HAP-1 (cell line): ENCODE data around the gene TBXT.
"Not testable (repeated sequence)": the region's sequence is repeated elsewhere in the genome, so short reads cannot be mapped to it uniquely, and the experiment has no call there.

Experiments used
- DNase-seq, 2 experiments: peaks; one replicate each; pipeline ENCODE4 v3.0.0-alpha.2; 2016 to 2020; ENCODE audit warnings: low spot score in 2 of 2
- H3K27me3 ChIP-seq: fragments of 250-450 bp; sonication (Bioruptor Pico); 2 replicates; pipeline ENCODE4 v1.5.1; 2020; ENCODE audit warnings: low read depth, mild to moderate bottlenecking, moderate library complexity
- H3K36me3 ChIP-seq: fragments of 250-450 bp; sonication (Bioruptor Pico); replicated peaks from 2 replicates; pipeline ENCODE4 v1.5.1; 2020; ENCODE audit warnings: mild to moderate bottlenecking
- H3K4me1 ChIP-seq: fragments of 250-450 bp; sonication (Bioruptor Pico); 2 replicates; pipeline ENCODE4 v1.5.1; 2020; ENCODE audit warnings: mild to moderate bottlenecking
- H3K4me3 ChIP-seq: fragments of 250-450 bp; sonication (Bioruptor Pico); 2 replicates; pipeline ENCODE4 v1.5.1; 2020; ENCODE audit warnings: mild to moderate bottlenecking, moderate library complexity
- H3K9me3 ChIP-seq: fragments of 250-450 bp; sonication (Bioruptor Pico); 2 replicates; pipeline ENCODE4 v1.5.1; 2020; ENCODE audit warnings: mild to moderate bottlenecking, moderate library complexity
- in situ Hi-C: fragments of 300-500 bp; cut with MboI; formaldehyde crosslinking; loops from 3 replicates; pipeline ENCODE4 v1.14.3; 2020; ENCODE audit warnings: low sequenced_read_pairs, inconsistent platforms, mixed read lengths

TBXT gene

DNA sequence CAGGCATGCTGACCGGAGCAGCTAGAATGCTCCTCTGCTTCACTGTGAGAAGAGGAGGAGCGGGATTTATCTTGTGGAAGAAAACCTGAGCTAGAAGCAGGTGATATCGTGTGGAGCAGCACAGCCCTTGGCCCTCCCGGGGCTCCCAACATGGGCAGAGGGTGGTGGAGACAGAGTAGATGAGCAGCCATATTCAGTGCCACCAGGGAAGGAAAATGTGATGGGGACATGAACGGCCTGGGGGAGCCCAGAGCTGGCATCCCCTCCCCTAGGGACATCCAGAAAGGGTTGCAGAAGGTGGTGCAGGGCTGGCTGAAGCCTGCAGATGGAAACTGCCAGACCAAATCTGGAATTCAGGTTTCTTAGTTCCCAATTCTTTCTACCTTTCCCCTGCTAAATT is 24.9 kb upstream of the TBXT start:
- DNase-seq = no peak
- Histone ChIP-seq H3K4me1 (no peaks in the 10 kb centered on the region; the same call in 1 of the 2 replicates), H3K36me3 (no peaks in the 10 kb centered on the region), H3K27me3 (no peaks in the 10 kb centered on the region), H3K4me3 (no peak overlapping the region), H3K9me3 (no peaks in the 10 kb centered on the region)
- in situ Hi-C loops = no loop called here

DNA sequence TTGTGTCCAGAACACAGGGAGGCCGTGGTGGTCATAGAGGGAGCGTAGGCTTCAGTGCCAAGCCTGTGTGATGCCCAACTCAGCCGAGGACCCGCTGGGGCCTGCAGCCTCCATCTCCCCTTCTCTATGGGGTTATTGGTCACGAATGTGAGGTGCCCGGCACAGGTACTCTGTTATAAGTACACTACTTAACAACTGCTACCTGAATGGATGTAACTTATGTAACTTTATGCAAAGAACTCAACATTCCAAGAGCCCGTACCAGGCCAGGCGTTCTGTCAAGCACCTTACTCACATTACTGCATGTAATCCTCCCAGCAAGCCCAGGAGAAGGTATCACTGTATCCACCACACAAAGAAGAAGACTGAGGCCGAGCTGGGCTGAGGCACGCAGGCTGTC is 24.5 kb upstream of the TBXT start:
- DNase-seq = no peak
- H3K27me3 ChIP-seq = no peaks in the 10 kb centered on the region
- H3K4me3 ChIP-seq = no peak overlapping the region
- in situ Hi-C loops = no loop called here
- H3K4me1 ChIP-seq = no peaks in the 10 kb centered on the region; the same call in 1 of the 2 replicates
- no peaks in the 10 kb centered on the region for H3K36me3 ChIP-seq
- H3K9me3 ChIP-seq = no peaks in the 10 kb centered on the region

DNA sequence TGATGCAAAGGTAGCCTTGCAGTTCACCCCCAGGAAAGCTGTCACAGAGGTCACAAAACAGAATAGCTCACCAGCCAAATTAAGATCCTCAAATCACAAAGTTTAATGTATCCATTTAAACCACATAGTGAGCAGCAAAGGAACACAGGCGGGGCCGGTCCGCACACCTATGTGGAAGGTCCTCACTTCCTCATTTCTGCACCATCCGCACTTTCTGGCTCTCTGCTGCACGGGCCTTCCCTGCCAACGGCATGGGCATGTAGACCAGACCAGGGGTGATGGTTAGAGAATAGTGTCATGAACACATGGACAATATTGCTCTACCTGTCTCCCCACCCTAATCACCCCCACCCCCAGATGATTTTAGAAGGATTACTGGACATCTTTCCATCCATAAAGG is 12.1 kb upstream of the TBXT start:
- H3K4me1 ChIP-seq = no peaks in the 10 kb centered on the region
- no peak overlapping the region for H3K4me3 ChIP-seq
- H3K27me3 ChIP-seq = peaks cover 3% of the 10 kb centered on the region; the same call in 1 of the 2 replicates
- H3K36me3 ChIP-seq = no peaks in the 10 kb centered on the region
- no peaks in the 10 kb centered on the region for H3K9me3 ChIP-seq
- no peak for DNase-seq
- in situ Hi-C loops = no loop called here

DNA sequence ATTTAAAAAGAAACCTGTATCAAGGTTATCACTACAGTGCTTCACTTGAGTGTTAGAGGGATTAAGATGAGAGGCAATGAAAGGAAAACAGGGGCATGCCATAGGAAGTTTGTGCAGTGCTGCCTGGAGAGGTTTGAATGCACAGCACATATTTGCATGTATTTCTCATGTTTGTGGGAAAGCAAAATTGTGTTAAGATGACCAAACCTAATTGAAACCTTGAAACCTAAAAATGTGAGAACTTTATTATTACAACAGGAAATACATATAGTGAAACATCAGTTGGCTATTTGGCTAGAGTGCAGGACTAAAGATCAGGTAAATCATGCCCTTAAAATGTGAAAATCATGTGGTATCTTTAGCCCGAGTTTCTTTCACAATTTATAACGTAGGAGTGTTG is 8.5 kb upstream of the TBXT start:
- H3K27me3 ChIP-seq = peaks cover 3% of the 10 kb centered on the region; the same call in 1 of the 2 replicates
- in situ Hi-C loops = no loop called here

DNA sequence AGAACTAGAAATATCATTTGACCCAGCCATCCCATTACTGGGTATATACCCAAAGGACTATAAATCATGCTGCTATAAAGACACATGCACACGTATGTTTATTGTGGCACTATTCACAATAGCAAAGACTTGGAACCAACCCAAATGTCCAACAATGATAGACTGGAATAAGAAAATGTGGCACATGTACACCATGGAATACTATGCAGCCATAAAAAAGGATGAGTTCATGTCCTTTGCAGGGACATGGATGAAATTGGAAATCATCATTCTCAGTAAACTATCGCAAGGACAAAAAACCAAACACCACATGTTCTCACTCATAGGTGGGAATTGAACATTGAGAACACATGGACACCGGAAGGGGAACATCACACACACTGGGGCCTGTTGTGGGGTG is 7.4 kb upstream of the TBXT start:
- H3K4me1 ChIP-seq, H3K9me3 ChIP-seq, DNase-seq, H3K36me3 ChIP-seq, H3K27me3 ChIP-seq, H3K4me3 ChIP-seq, in situ Hi-C loops: not testable (repeated sequence)

More for the DNA sequence above, 8.5 kb upstream of the TBXT start:
- Histone ChIP-seq H3K9me3 (no peaks in the 10 kb centered on the region), H3K36me3 (no peaks in the 10 kb centered on the region), H3K4me3 (no peak overlapping the region), H3K4me1 (no peaks in the 10 kb centered on the region)
- DNase-seq = no peak

DNA sequence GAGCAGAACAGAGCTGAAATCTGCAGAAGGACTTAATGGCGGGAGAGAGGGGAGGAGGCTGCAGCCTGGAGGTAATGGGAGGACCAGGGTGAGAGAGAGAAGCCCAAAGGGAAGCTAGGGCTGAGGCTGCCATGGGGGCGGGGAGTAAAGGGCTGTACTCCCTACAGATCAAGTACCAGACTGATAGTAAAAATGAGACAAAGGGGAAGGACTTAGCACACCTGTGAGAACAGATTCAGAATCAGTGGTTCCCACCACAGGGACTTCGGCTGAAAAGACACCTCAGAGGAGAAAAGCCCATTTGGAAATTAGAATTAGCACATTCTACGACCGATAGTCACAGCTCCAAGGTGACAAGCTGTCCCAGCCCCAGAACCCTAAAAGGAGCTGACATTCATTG is 6.4 kb upstream of the TBXT start:
- Histone ChIP-seq H3K4me1 (no peaks in the 10 kb centered on the region), H3K4me3 (no peak overlapping the region), H3K27me3 (peaks cover 10% of the 10 kb centered on the region; the same call in 1 of the 2 replicates), H3K36me3 (no peaks in the 10 kb centered on the region), H3K9me3 (no peaks in the 10 kb centered on the region)
- in situ Hi-C loops = loop anchor here (25.0 kb wide), 1 partner anchor 238 kb away; no protein-coding TSS in a partner anchor
- DNase-seq = no peak

DNA sequence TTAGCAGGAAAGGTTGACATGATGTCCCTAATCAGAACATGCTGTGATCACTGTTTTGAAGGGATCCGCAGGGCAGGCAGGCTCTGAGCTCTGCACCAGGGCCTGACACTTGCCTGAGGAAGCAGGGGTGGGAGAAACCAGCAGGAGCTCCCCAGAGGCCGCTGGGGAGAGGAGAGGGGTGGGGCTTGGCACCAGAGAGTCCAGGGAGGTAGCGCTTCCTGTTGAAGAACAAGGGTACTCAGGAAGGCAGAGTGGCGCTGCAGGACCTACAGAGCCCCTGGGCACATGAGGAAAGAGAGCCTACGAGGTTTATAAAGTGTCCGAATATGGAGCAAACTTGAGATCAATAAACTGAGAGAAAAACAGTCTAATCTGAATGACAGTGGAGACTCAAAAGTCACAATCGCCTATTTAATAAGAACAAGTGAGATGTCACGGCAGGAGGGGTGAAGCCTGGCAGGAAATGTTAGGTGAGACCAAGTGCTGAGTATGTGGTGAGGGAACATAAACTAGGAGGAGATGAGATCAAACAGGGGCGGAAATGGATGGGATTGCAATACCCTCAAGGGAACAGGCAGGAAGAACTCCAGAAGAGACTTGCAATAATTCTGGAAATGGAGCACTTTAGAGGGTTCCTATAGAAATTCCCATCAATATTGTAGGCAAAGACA is 5.8 kb upstream of the TBXT start:
- Histone ChIP-seq H3K27me3 (peaks cover 16% of the 10 kb centered on the region), H3K4me3 (no peak overlapping the region)
- in situ Hi-C loops = loop anchor here (25.0 kb wide), 1 partner anchor 239 kb away; no protein-coding TSS in a partner anchor

DNA sequence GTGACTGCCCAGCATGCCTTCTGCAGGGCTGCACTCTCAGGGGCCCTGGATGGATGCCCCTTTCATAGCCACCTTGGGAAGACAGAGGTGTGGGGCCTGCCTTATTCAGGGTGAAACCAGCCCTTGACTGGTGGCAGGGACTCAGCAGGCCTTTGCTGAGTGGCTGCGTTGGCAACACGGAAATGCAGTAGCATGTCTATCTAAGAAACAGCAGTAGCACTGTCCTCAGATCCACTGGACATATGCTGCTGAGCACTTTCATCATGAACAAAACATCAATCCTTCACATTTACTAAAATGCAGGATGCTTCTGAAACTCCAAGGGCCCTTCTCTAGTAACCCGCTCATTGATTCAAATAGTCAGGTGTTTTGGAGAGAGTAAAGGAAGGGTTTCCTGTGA is 4.9 kb upstream of the TBXT start:
- Histone ChIP-seq H3K27me3 (peaks cover 22% of the 10 kb centered on the region), H3K4me1 (no peaks in the 10 kb centered on the region), H3K36me3 (no peaks in the 10 kb centered on the region), H3K9me3 (no peaks in the 10 kb centered on the region), H3K4me3 (no peak overlapping the region)
- DNase-seq = no peak
- in situ Hi-C loops = loop anchor here (25.0 kb wide), 1 partner anchor 240 kb away; no protein-coding TSS in a partner anchor

More for the DNA sequence above, 5.8 kb upstream of the TBXT start:
- H3K4me1 ChIP-seq = no peaks in the 10 kb centered on the region
- peak in 1 of 2 experiments; percentile 31 for DNase-seq
- no peaks in the 10 kb centered on the region for H3K36me3 ChIP-seq
- H3K9me3 ChIP-seq = no peaks in the 10 kb centered on the region

DNA sequence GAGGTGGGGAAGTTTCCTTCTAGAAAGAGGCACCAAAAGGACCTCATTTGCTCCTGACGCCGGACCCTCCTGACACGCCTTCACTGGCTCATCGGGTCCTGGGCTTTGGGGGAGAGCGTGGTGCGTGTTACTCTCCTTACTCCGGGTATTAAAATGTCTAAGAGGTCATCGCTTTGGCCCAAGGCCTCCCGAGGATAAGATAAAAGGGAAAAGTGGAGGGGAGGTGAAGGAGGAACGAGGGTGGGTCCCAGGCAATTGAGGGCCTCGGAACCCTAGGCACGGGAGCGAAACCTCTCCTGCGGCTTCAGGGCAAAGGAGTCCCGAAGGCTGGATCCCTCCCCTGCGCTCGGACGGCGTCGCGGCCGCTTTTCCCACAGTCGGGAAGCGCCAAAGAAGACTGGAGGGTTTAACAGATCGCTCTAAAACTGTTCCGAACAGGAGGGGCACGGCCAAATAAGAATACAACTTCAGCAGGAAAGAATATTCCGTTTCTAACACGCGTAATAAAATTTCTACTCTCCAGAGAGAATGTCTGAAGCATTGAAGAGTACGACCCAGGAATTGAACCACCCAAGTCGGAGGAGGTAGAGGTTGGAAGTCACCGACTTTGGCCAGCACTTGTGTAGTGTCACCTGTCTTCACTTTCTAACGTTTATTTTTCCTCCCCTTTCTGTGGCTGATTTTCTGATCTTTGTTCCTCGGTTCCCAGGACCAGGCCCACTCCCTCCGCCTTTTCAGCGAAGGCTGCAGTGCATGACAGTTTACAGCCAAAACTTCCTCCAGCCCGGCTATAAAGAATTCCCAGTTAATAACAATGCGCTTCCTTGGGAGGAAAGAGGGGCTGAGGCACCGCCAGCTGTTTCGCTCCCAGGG is 2.1 kb upstream of the TBXT start:
- no peak for DNase-seq
- no peak overlapping the region for H3K4me3 ChIP-seq
- in situ Hi-C loops = loop anchor here (25.0 kb wide), 1 partner anchor 243 kb away; no protein-coding TSS in a partner anchor

DNA sequence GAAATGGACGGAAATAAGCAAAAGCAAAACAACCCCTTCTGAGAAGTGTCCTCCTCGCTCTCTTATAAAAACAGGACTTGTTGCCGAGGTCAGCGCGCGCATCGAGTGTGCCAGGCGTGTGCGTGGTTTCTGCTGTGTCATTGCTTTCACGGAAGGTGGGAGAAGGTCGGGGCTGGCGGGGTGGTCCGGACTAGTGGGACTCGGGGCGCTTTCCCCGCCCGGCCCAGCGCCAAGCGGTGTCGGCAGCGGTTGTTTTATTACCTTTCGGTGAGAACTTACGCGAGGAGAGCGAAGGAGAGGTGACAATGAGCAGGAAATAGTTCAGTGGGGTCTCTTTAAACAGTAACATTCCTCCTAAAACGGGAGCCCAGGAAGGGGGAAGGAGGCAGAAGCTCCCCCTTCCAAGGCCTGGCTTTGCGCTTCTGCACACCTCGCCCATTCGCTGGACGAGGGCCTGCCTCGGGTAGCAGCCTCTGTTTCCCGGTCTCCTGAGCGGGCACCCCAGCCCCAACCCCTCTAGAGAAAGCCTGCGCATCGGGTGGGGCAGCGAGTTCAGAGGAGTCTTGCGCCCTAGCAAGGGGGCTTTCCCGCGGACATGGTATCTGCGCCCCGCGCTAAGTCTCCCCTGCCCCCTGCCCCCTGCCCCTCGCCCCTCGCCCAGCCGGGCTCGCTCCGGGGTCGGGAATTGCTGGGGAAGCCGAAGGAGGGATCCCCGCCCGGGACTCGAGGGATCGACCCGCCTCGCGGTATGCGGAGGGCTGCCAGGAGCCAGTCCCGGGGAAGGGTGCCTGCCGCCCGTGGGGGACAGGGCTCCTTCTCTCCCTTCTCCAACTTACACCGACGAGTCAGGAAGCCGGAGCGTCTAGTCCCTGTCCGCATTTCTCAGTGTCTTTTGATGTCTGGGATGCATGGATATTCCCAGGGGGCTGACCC is 1.2 kb upstream of the TBXT start:
- peaks cover 40% of the 10 kb centered on the region for H3K27me3 ChIP-seq
- H3K36me3 ChIP-seq = no peaks in the 10 kb centered on the region
- in situ Hi-C loops = loop anchor here (25.0 kb wide), 1 partner anchor 243 kb away; no protein-coding TSS in a partner anchor
- no peak overlapping the region for H3K4me3 ChIP-seq
- no peak for DNase-seq
- H3K4me1 ChIP-seq = no peaks in the 10 kb centered on the region
- H3K9me3 ChIP-seq = no peaks in the 10 kb centered on the region

More for the DNA sequence above, 2.1 kb upstream of the TBXT start:
- peaks cover 40% of the 10 kb centered on the region for H3K27me3 ChIP-seq
- no peaks in the 10 kb centered on the region for H3K9me3 ChIP-seq
- H3K4me1 ChIP-seq = no peaks in the 10 kb centered on the region
- no peaks in the 10 kb centered on the region for H3K36me3 ChIP-seq

DNA sequence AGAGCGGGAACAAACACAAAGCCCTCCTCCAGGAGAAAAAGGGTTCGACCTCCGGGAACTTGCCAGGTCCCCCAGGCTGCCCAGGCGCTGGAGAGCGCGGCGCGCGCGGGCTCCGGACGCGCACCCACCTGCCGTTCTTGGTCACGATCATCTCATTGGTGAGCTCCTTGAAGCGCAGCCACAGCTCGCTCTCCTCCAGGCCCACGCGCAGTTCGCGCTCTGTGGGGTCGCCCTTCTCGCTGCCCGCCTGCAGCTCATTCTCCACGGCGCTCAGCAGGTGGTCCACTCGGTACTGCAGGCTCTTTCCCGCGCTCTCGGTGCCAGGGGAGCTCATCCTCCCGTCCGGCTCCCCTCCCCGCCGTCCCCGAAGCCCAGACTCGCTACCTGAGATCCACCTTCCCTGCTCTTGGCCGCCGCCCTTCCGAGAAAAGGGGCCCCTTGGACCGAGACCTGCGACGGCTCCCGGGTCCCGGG is 356 bp downstream of the TBXT start:
- Histone ChIP-seq H3K9me3 (no peaks in the 10 kb centered on the region), H3K36me3 (no peaks in the 10 kb centered on the region), H3K4me3 (no peak overlapping the region), H3K4me1 (no peaks in the 10 kb centered on the region), H3K27me3 (peaks cover 40% of the 10 kb centered on the region)
- in situ Hi-C loops = loop anchor here (25.0 kb wide), 1 partner anchor 245 kb away; no protein-coding TSS in a partner anchor
- no peak for DNase-seq

DNA sequence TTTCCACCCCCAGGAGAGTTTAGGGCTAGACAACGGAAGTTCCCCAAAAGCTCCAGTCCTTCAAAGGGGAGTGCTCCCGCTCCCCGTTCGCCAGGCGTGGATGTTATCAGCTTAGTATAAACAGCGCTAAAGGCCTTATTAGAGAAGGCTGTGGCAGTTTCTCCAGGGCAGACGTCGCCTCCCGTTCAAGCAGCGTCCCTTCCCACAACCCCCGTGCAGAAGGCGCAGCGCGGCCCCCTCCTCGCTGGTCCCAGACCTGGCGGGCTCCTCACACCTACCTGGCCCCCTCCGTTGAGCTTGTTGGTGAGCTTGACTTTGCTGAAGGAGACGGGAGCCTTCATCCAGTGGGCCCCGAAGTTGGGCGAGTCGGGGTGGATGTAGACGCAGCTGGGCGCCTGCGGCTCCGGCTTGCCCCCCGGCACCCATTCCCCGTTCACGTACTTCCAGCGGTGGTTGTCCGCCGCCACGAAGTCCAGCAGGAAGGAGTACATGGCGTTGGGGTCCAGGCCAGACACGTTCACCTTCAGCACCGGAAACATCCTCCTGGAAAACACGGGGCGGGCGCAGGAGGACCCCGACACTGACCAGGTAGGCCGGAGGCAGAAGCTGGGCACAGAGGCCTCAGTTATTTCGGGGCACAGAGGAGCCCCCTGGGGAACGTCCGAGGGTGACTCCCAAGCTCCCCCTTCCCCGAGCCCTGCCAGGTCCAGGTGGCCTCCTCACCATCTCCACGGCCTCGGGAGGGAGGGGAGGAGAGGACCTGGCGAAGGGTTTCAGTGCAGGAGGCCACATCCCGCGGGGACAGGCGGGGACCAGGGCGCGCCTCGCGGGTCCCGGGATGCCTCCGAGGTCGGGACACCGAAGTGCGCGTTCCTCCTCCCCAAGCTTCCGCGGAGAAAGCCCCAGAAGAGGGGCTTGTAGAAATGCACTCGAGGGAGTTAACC is 1.1 kb downstream of the TBXT start:
- no peak for DNase-seq
- no peaks in the 10 kb centered on the region for H3K9me3 ChIP-seq
- H3K4me1 ChIP-seq = no peaks in the 10 kb centered on the region
- in situ Hi-C loops = loop anchor here (25.0 kb wide), 1 partner anchor 246 kb away; no protein-coding TSS in a partner anchor
- H3K27me3 ChIP-seq = peaks cover 40% of the 10 kb centered on the region
- no peaks in the 10 kb centered on the region for H3K36me3 ChIP-seq
- H3K4me3 ChIP-seq = no peak overlapping the region
